Coronary artery (tissue), 2 donors: ENCODE measurements around the gene PIK3R1.

ENCODE experiments used
- DNase-seq: peaks from one replicate; pipeline ENCODE4 v3.0.0-alpha.2; 2017; ENCODE audit warnings: low spot score
- H3K27ac ChIP-seq, 2 donors: fragments of 200-600 bp; sonication (generic); one replicate each; pipeline ENCODE4 v1.5.1; 2016 to 2019
- H3K4me3 ChIP-seq: fragments of 200-600 bp; sonication (generic); 2 replicates; pipeline ENCODE4 v1.5.1; 2016; ENCODE audit warnings: mild to moderate bottlenecking, moderate library complexity
- CTCF ChIP-seq: fragments of 200-600 bp; sonication (generic); IDR thresholded peaks from one replicate; pipeline ENCODE4 v1.5.1; 2019; ENCODE audit warnings: antibody characterized with exemption

The PIK3R1 gene

GRCh38 chr5:68283766-68284165 lies 68.2 kb downstream of the PIK3R1 start:
- DNase-seq, result no peak
- Histone ChIP-seq H3K4me3 (no peak overlapping the region), H3K27ac (peak overlapping the region; percentile 1 to 28)
- TF ChIP-seq CTCF, result no peak

GRCh38 chr5:68285075-68285840 lies 69.7 kb downstream of the PIK3R1 start:
- Histone ChIP-seq H3K27ac (peak overlapping the region in 1 of 2 donors; percentile 20), H3K4me3 (no peak overlapping the region)
- TF ChIP-seq CTCF, result no peak
- DNase-seq, result no peak

GRCh38 chr5:68285851-68286611 lies 70.5 kb downstream of the PIK3R1 start:
- Histone ChIP-seq H3K4me3 (no peak overlapping the region), H3K27ac (peak overlapping the region; percentile 7 to 35)
- no peak for DNase-seq
- TF ChIP-seq CTCF, result peak; percentile 31

GRCh38 chr5:68286612-68286912 lies 71.0 kb downstream of the PIK3R1 start:
- DNase-seq, result no peak
- TF ChIP-seq CTCF, result no peak
- H3K4me3 ChIP-seq, result no peak overlapping the region
- H3K27ac ChIP-seq, result peak overlapping the region; percentile 7 to 8

GRCh38 chr5:68287631-68287975 lies 72.0 kb downstream of the PIK3R1 start:
- Histone ChIP-seq H3K4me3 (peak overlapping the region; percentile 74), H3K27ac (peak overlapping the region; percentile 83 to 89)
- DNase-seq, result no peak
- no peak for TF ChIP-seq CTCF

- TF ChIP-seq CTCF, result no peak
- H3K27ac ChIP-seq, result peak overlapping the region; percentile 83 to 89
Measured at GRCh38 chr5:68287976-68288706, 72.6 kb downstream of the PIK3R1 start.

More at GRCh38 chr5:68287976-68288706, 72.6 kb downstream of the PIK3R1 start:
- peak overlapping the region; percentile 74 for H3K4me3 ChIP-seq
- peak; percentile 78 for DNase-seq
